GM12878 (cell line): Measurements from ENCODE around the gene KRT78. TPM values are rescaled to one million over a fixed set of nuclear protein-coding genes. Genes with fewer than 3 reads are reported as not detected.

Source experiments
- ATAC-seq: fragments of 200-7000 bp; cut with Tn5 transposase; 3 replicates; pipeline ENCODE4 v1.9.1; 2020; ENCODE audit warnings: mild to moderate bottlenecking, moderate library complexity
- BruUV-seq: library from RNA; stranded (reverse); fragments of 400-500 nt; replicated peaks from 2 replicates; lab custom pipeline; 2021; lab: Mats Ljungman, UMichigan
- CTCF ChIA-PET: fragments of 300-600 bp; sonication (Branson Sonifier 250); formaldehyde crosslinking; extraction: SDS; loops from one replicate; lab custom pipeline; 2021; ENCODE audit warnings: inconsistent platforms; lab: Yijun Ruan, JAX
- POLR2A ChIA-PET: fragments of 350-600 bp; formaldehyde crosslinking; extraction: SDS; loops from one replicate; lab custom pipeline; 2021; ENCODE audit warnings: inconsistent platforms; lab: Charles Lee
- RAD21 ChIA-PET: fragments of 300-600 bp; sonication (Branson Sonifier 250); formaldehyde crosslinking; loops from one replicate; lab custom pipeline; 2023; ENCODE audit warnings: antibody characterized with exemption; ENCODE audit not compliant: unreplicated experiment; lab: Charles Lee
- SMC1A ChIA-PET: fragments of 300-600 bp; sonication (Branson Sonifier 250); formaldehyde crosslinking; loops from one replicate; lab custom pipeline; 2023; ENCODE audit not compliant: unreplicated experiment, uncharacterized antibody; lab: Charles Lee
- DNase-seq: peaks from one replicate; pipeline ENCODE4 v3.0.0-alpha.2; 2011; ENCODE audit warnings: low read depth, low spot score
- FAIRE-seq: peaks from 3 replicates; lab custom pipeline; 2011; peaks lifted over from hg19 to GRCh38; lab: Jason Lieb, UNC
- H2AFZ ChIP-seq: 2 replicates; pipeline ENCODE4 v1.6.0; 2011; ENCODE audit warnings: low read depth, low read length, control low read depth; ENCODE audit not compliant: control insufficient read depth
- H3K27ac ChIP-seq: 2 replicates; pipeline ENCODE4 v1.5.1; 2011; ENCODE audit warnings: control low read depth; ENCODE audit not compliant: control insufficient read depth, insufficient read depth
- H3K27me3 ChIP-seq, 2 experiments: replicated peaks in 1 of 2; 2 replicates each; pipeline versions ENCODE4 v1.6.0 to v1.6.1; 2011; ENCODE audit warnings: low read length in 1 of 2; ENCODE audit not compliant: control insufficient read depth in 2 of 2, insufficient read depth in 2 of 2
- H3K36me3 ChIP-seq, 2 experiments: 2 replicates each; pipeline ENCODE4 v1.5.1; 2011; ENCODE audit warnings: low read length in 1 of 2; ENCODE audit not compliant: control insufficient read depth in 2 of 2, insufficient read depth in 2 of 2
- H3K4me1 ChIP-seq: 2 replicates; pipeline ENCODE4 v1.6.1; 2011; ENCODE audit warnings: mild to moderate bottlenecking, low read length, moderate library complexity, mixed read lengths; ENCODE audit not compliant: control insufficient read depth, insufficient read depth
- H3K4me2 ChIP-seq: 2 replicates; pipeline ENCODE4 v1.6.0; 2011; ENCODE audit warnings: control low read depth; ENCODE audit not compliant: control insufficient read depth, insufficient read depth
- H3K4me3 ChIP-seq: fragments of 200-600 bp; sonication (generic); 2 replicates; pipeline ENCODE4 v1.5.1; 2016
- H3K79me2 ChIP-seq: 2 replicates; pipeline ENCODE4 v1.6.0; 2011; ENCODE audit warnings: low read length; ENCODE audit not compliant: control insufficient read depth, insufficient read depth
- H3K9ac ChIP-seq: 2 replicates; pipeline ENCODE4 v1.8.0; 2011; ENCODE audit warnings: low read length, control low read depth, mixed read lengths; ENCODE audit not compliant: control insufficient read depth, insufficient read depth
- H3K9me3 ChIP-seq: replicated peaks from 3 replicates; pipeline ENCODE4 v1.5.1; 2011; ENCODE audit warnings: mild to moderate bottlenecking, low read length; ENCODE audit not compliant: control insufficient read depth, insufficient read depth
- H4K20me1 ChIP-seq: 2 replicates; pipeline ENCODE4 v1.6.0; 2011; ENCODE audit not compliant: control insufficient read depth, insufficient read depth
- BHLHE40 ChIP-seq, 2 experiments: fragments of 450-650 bp in 1 of 2; IDR thresholded peaks; 2 replicates each; pipeline ENCODE4 v1.6.1; 2011 to 2017; ENCODE audit warnings: low read depth in 2 of 2, borderline replicate concordance in 1 of 2, improper control_type of control experiment in 1 of 2, low read length in 1 of 2, mild to moderate bottlenecking in 1 of 2
- CREM ChIP-seq: IDR thresholded peaks from 2 replicates; pipeline ENCODE4 v1.6.1; 2014; ENCODE audit warnings: antibody characterized with exemption, low read depth
- EP300 ChIP-seq, 2 experiments: fragments of 150-350 bp in 1 of 2; IDR thresholded peaks; 2 replicates each; pipeline ENCODE4 v1.6.1; 2011 to 2012; ENCODE audit warnings: low read depth in 2 of 2, low read length in 2 of 2, borderline replicate concordance in 1 of 2, improper control_type of control experiment in 1 of 2, inconsistent platforms in 1 of 2; ENCODE audit not compliant: control insufficient read depth in 1 of 2
- FOXM1 ChIP-seq: IDR thresholded peaks from 2 replicates; pipeline ENCODE4 v1.6.1; 2012; ENCODE audit warnings: low read depth, mild to moderate bottlenecking, inconsistent platforms, low read length, moderate library complexity
- YY1 ChIP-seq: IDR thresholded peaks from 2 replicates; pipeline ENCODE4 v1.6.1; 2011; ENCODE audit warnings: low read depth, mild to moderate bottlenecking, low read length
- WGBS: methylation state at CpG from one replicate; pipeline ENCODE4 v1.1.6; 2016; ENCODE audit warnings: low lambda C conversion rate; ENCODE audit not compliant: insufficient replicate concordance, insufficient coverage; ENCODE audit errors: missing lambda C conversion rate; 5-methylcytosine and 5-hydroxymethylcytosine counted together
- in situ Hi-C: fragments of 300-500 bp; cut with MboI; formaldehyde crosslinking; loops from 9 replicates; pipeline ENCODE4 v1.14.3; 2018; ENCODE audit warnings: mixed read lengths
- intact Hi-C: fragments of 100-400 bp; cut with micrococcal nuclease; formaldehyde crosslinking; loops from one replicate; pipeline ENCODE4 v1.14.2; 2022; ENCODE audit not compliant: unreplicated experiment
- polyA plus RNA-seq, 11 experiments: library from polyadenylated mRNA; depleted of rRNA in 4 of 11; unstranded in 6 of 11; stranded (reverse) in 5 of 11; fragments of >200 nt; fragmentation: Nextera tagmentation in 4 of 11; fragmentation: Illumina TruSeq in 1 of 11; extraction: Ambion mirVana in 4 of 11; extraction: Trizol in 1 of 11; gene quantifications; 1 replicate in 1 of 11; 2 replicates in 10 of 11; pipeline versions ENCODE4 v1.2.1 to v1.2.3, GENCODE V29; 2011 to 2016; ENCODE audit warnings: inconsistent platforms in 2 of 11, missing spikeins in 2 of 11, low read depth in 1 of 11
- total RNA-seq, 4 experiments: library from RNA; depleted of rRNA in 3 of 4; stranded (reverse); fragments of >200 nt in 3 of 4; fragmentation: Illumina TruSeq in 1 of 4; extraction: Trizol in 1 of 4; gene quantifications; 2 replicates each; pipeline versions ENCODE4 v1.2.1 to v1.2.3, GENCODE V29; 2013 to 2021
- TF ChIP-seq, protein P1 (sequence below): fragments of 450-650 bp; IDR thresholded peaks from 2 replicates; pipeline ENCODE4 v1.6.1; 2016; ENCODE audit warnings: mild to moderate bottlenecking, moderate library complexity, borderline replicate concordance
- TF ChIP-seq, protein P2 (sequence below): fragments of 450-650 bp; IDR thresholded peaks from 2 replicates; pipeline ENCODE4 v1.6.1; 2017; ENCODE audit warnings: antibody characterized with exemption, mild to moderate bottlenecking, moderate library complexity

The KRT78 gene
- total and polyA plus RNA-seq, 10 of the 15 experiments (the other 5 are each of a cell fraction or from before 2014, with no cell fraction given), result 0.07 TPM; not detected in 9

DNA sequence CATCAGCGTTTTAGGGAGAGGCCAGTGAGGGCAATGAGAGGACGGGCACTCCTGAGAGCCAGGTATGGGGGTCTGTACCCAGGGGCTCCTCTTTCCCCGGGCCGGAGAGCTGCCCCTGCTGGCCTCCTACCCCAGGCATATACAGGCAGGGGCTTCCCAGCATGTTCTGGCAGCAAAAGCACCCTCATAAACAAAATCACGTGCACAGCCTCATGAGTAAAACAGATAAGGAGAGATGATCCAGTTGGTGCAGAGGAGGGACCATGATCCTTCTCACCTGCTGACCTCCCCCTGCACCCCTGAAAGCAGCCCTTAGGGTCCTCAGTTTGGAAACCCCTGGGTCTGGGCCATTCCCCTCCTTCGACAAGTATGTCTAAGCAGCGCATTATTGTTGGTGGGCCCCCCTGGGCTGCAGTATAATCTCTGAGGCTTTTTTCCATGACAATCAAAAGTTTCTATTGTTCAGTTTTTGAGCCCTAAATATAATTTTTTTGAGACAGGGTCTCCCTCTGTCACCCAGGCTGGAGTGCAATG, 29.8 kb downstream of the KRT78 start:
- RAD21 ChIA-PET, result no interaction called here
- TF ChIP-seq CREM (no peak), BHLHE40 (IDR thresholded peaks at IDR 0.05; ENCODE audit: borderline replicate concordance in 1 of 2, low read depth in 2 of 2, low read length in 1 of 2) (peak in 1 of 2 experiments; percentile 14; a peak in 1 of 4 replicates)
- Histone ChIP-seq H3K79me2 (no peaks in the 10 kb centered on the region), H2AFZ (no peak overlapping the region), H3K27me3 (peaks cover 0 to 6% of the 10 kb centered on the region in 2 experiments; a peak in 1 of 4 replicates), H3K27ac (no peak overlapping the region), H4K20me1 (no peaks in the 10 kb centered on the region; the same call in 1 of the 2 replicates), H3K36me3 (no peaks in the 10 kb centered on the region), H3K9me3 (no peaks in the 10 kb centered on the region), H3K4me2 (no peak overlapping the region), H3K4me3 (no peak overlapping the region), H3K9ac (no peak overlapping the region), H3K4me1 (no peaks in the 10 kb centered on the region)
- FAIRE-seq (no peak), DNase-seq (no peak), ATAC-seq (no peak)
- 10% methylated on average over 7 of the region's 7 CpGs for WGBS
- in situ Hi-C loops, result no loop called here
- POLR2A ChIA-PET, result no interaction called here
- intact Hi-C loops, result no loop called here
- no TSS peak for BruUV-seq
- CTCF ChIA-PET, result no interaction called here
- SMC1A ChIA-PET, result no interaction called here

DNA sequence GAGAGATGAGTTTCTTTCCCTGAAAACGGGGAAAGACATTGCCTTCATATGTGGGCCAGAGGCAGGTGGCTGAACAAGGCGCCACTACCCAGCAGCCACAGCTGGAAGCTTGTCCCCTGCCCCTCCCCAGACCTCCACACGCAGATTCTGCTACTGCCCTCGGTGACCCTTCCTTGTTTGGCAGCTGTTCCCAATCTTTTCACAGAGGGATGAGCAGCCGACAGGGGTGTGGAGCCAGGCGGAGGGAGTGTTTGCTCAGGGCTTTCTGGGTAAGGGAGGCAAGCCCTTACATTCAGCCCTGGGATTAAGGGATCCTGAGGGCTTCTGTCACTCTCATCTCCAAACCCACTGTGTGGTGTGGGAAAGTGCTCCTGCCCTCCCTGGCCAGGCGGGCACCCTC, 30.4 kb downstream of the KRT78 start:
- 9% methylated on average over 7 of the region's 7 CpGs for WGBS
- Histone ChIP-seq H3K27me3 (peaks cover 0 to 7% of the 10 kb centered on the region in 2 experiments; a peak in 1 of 4 replicates), H3K27ac (no peak overlapping the region), H3K9me3 (no peaks in the 10 kb centered on the region), H3K79me2 (no peaks in the 10 kb centered on the region), H2AFZ (no peak overlapping the region), H3K36me3 (no peaks in the 10 kb centered on the region), H3K9ac (no peak overlapping the region), H4K20me1 (no peaks in the 10 kb centered on the region; the same call in 1 of the 2 replicates), H3K4me3 (no peak overlapping the region), H3K4me1 (no peaks in the 10 kb centered on the region), H3K4me2 (no peak overlapping the region)
- no peak for DNase-seq
- ChIA-PET POLR2A (no interaction called here), SMC1A (interaction anchor here (0.5 kb wide), 1 partner anchor 1897 kb away, joined by 3 read pairs; no protein-coding TSS in a partner anchor), CTCF (no interaction called here), RAD21 (no interaction called here)
- ATAC-seq, result no peak
- intact Hi-C loops, result no loop called here
- in situ Hi-C loops, result no loop called here
- FAIRE-seq, result no peak
- BruUV-seq, result no TSS peak
- TF ChIP-seq YY1 (no peak), EP300 (IDR thresholded peaks at IDR 0.05; ENCODE audit: borderline replicate concordance in 1 of 2, control insufficient read depth in 1 of 2, low read depth in 2 of 2, low read length in 2 of 2) (no peak), FOXM1 (no peak)
- TF ChIP-seq, protein P1, sequence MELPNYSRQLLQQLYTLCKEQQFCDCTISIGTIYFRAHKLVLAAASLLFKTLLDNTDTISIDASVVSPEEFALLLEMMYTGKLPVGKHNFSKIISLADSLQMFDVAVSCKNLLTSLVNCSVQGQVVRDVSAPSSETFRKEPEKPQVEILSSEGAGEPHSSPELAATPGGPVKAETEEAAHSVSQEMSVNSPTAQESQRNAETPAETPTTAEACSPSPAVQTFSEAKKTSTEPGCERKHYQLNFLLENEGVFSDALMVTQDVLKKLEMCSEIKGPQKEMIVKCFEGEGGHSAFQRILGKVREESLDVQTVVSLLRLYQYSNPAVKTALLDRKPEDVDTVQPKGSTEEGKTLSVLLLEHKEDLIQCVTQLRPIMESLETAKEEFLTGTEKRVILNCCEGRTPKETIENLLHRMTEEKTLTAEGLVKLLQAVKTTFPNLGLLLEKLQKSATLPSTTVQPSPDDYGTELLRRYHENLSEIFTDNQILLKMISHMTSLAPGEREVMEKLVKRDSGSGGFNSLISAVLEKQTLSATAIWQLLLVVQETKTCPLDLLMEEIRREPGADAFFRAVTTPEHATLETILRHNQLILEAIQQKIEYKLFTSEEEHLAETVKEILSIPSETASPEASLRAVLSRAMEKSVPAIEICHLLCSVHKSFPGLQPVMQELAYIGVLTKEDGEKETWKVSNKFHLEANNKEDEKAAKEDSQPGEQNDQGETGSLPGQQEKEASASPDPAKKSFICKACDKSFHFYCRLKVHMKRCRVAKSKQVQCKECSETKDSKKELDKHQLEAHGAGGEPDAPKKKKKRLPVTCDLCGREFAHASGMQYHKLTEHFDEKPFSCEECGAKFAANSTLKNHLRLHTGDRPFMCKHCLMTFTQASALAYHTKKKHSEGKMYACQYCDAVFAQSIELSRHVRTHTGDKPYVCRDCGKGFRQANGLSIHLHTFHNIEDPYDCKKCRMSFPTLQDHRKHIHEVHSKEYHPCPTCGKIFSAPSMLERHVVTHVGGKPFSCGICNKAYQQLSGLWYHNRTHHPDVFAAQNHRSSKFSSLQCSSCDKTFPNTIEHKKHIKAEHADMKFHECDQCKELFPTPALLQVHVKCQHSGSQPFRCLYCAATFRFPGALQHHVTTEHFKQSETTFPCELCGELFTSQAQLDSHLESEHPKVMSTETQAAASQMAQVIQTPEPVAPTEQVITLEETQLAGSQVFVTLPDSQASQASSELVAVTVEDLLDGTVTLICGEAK, result no peak
- TF ChIP-seq, protein P2, sequence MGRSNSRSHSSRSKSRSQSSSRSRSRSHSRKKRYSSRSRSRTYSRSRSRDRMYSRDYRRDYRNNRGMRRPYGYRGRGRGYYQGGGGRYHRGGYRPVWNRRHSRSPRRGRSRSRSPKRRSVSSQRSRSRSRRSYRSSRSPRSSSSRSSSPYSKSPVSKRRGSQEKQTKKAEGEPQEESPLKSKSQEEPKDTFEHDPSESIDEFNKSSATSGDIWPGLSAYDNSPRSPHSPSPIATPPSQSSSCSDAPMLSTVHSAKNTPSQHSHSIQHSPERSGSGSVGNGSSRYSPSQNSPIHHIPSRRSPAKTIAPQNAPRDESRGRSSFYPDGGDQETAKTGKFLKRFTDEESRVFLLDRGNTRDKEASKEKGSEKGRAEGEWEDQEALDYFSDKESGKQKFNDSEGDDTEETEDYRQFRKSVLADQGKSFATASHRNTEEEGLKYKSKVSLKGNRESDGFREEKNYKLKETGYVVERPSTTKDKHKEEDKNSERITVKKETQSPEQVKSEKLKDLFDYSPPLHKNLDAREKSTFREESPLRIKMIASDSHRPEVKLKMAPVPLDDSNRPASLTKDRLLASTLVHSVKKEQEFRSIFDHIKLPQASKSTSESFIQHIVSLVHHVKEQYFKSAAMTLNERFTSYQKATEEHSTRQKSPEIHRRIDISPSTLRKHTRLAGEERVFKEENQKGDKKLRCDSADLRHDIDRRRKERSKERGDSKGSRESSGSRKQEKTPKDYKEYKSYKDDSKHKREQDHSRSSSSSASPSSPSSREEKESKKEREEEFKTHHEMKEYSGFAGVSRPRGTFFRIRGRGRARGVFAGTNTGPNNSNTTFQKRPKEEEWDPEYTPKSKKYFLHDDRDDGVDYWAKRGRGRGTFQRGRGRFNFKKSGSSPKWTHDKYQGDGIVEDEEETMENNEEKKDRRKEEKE, result no peak
